Measurements from ENCODE around the gene GSC2.

GRCh38 chr22:19175026-19175601 is 25.0 kb upstream of the GSC2 start:
- no peak for TF ChIP-seq EZH2 (IDR thresholded peaks at IDR 0.05)
- TF ChIP-seq, protein P1, sequence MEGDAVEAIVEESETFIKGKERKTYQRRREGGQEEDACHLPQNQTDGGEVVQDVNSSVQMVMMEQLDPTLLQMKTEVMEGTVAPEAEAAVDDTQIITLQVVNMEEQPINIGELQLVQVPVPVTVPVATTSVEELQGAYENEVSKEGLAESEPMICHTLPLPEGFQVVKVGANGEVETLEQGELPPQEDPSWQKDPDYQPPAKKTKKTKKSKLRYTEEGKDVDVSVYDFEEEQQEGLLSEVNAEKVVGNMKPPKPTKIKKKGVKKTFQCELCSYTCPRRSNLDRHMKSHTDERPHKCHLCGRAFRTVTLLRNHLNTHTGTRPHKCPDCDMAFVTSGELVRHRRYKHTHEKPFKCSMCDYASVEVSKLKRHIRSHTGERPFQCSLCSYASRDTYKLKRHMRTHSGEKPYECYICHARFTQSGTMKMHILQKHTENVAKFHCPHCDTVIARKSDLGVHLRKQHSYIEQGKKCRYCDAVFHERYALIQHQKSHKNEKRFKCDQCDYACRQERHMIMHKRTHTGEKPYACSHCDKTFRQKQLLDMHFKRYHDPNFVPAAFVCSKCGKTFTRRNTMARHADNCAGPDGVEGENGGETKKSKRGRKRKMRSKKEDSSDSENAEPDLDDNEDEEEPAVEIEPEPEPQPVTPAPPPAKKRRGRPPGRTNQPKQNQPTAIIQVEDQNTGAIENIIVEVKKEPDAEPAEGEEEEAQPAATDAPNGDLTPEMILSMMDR (IDR thresholded peaks at IDR 0.05): no peak
- no peak for TF ChIP-seq EZH2phosphoT487 (IDR thresholded peaks at IDR 0.05)

Data from neural progenitor cell (in vitro differentiated cells).